ENCODE results near the gene GEMIN5.
A peak's percentile ranks its signal among the peaks of the same experiment; 100 is the strongest.
"Not testable (repeated sequence)": the region's sequence is repeated elsewhere in the genome, so short reads cannot be mapped to it uniquely, and the experiment has no call there.

GEMIN5 gene

DNA sequence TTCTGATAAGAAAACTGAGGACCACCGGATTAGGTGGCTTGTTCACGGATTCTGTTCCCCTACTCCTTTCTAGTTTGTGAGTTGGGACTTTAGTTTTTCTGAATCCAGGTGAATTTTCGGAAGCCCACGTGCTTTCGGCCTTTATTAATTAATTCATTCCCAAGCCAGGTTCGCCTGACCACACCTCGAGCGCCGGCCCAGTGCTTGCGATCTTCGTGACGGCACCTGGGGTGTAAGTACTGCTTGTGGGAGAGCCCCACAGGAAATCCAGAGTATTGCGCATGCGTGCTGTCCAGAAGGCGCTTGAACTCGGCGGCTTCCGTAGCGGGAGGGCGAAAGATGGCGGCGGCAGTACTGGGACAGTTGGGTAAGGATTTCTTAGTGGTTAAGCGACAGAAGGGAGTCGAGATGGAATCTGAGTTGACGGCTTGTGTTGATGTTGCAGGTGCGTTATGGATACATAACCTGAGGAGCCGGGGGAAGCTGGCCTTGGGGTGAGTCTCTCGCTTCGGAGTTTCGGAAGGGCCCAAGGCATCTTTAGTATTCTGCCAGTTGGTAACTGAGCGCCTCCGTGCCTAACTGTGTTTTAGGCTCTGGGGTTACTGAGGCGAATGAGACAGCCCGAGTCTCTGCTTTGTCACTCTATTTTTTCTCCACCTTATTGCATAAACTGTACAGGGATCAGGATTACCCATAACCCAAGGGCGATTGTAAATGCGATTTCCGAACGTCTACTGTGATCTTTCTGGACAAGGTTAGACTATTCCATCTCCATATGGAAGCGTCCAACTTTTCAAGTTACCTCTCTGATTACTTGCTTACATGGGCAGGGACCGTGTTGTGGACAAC is 3.0 kb upstream of the GEMIN5 start, which contains the start of gene MRPL22:
Gene MRPL22 (plus strand): TSS at position 302 of the 849 bp plus-strand sequence. CDS start 38 bp downstream, at position 340.
- peak; percentile 88 to 95 for DNase-seq (ENCODE audit: low read depth in 2 of 2)

DNA sequence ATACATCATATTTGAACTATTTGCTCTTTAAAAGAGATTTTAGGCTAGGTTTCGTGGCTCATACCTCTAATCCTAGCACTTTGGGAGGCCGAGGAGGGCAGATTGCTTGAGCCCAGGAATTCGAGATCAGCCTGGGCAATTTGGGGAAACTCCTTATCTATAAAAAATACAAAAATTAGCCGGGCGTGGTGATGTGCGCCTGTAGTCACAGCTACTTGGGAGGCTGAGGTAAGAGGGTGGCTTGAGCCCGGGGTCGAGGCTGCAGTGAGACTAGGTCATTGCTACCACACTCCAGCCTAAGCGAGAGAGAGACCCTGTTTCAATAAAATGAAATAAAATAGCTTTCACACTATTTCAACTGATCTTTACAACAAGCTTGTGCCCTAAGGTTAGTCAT is 2.4 kb upstream of the GEMIN5 start:
- DNase-seq (ENCODE audit: low read depth in 2 of 2): no peak

DNA sequence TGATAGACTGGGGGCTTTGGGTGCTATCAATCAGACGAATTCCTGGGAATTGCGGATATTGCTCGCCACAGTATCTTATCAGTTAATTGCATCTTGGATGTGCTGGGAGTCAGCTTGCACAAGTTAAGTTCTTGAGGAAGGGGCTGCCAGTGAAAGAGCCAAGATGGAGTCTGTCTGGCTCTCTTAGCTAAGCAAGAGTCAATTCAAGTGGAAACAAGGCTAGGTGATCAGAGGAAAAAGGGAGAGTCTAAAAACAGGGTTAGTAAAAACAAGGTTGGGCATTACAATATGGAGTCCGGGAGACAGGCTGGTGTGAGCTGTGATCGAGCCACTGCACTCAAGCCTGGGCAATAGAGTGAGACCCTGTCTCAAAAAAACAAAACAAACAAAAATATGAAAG is 1.4 kb upstream of the GEMIN5 start:
- not testable (repeated sequence) for DNase-seq (ENCODE audit: low read depth in 2 of 2)

DNA sequence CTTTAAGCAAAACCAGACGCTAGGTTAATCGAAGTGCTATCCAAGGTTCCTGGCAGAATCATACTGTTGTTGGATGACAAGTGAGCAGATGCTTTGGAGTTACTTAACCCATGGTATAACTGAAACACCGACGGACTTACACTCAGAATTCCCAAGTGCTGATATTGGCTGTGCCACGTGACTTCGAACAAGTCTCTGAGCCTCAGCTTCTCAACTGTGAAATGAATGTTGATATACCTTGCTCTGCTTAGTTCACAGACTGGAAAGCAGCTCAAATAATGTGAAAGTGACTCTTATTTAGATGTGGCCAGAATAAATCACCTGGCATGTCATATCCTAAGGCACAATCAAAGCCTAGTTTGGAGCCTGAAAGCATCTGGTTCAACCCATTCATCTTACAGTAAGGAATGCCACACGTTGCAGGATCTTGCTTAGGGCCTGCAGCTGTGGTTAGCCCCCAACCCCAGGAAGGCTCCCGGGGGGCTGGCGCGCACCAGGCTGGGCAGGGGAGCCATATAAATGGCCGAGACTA is 759 bp downstream of the GEMIN5 start:
- DNase-seq (ENCODE audit: low read depth in 2 of 2): no peak

DNA sequence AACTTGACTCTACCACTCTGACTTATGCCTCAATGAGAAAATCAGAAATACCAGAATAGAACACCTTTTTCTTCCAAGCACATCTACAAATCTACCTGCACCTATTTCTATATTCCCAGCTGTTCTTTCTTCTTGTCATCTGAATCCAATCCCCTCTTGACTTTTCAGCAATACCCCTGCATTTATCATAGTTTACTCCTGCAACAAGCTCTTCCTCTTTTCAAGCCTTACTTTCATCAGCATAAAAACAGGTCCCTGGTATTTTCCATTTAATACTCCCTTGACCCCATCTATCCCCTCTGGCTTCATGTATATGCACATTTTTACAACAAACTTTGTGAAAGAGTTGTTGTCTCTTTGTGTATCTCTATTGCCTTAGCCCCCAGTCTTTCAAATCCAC is 3.1 kb downstream of the GEMIN5 start:
- no peak for DNase-seq (ENCODE audit: low read depth in 2 of 2)

DNA sequence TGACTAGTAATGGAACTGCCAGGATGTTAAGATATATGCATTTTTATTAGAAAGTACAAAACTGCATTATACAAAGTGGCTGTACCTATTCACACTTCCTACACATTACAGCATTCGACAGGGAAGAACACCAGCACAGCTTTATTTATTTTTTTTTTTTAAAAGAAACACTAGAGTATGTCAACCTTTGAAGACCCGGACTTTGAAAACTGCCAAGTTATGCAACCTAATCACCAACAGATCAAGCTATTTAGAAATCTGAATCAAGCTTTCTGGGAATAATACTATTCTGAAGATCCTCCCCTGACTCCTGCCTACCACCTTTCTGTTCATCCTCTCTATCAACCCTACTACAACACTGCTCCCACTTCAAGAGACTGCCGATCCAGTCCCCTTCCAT is 4.5 kb downstream of the GEMIN5 start:
- no peak for DNase-seq (ENCODE audit: low read depth in 2 of 2)

DNA sequence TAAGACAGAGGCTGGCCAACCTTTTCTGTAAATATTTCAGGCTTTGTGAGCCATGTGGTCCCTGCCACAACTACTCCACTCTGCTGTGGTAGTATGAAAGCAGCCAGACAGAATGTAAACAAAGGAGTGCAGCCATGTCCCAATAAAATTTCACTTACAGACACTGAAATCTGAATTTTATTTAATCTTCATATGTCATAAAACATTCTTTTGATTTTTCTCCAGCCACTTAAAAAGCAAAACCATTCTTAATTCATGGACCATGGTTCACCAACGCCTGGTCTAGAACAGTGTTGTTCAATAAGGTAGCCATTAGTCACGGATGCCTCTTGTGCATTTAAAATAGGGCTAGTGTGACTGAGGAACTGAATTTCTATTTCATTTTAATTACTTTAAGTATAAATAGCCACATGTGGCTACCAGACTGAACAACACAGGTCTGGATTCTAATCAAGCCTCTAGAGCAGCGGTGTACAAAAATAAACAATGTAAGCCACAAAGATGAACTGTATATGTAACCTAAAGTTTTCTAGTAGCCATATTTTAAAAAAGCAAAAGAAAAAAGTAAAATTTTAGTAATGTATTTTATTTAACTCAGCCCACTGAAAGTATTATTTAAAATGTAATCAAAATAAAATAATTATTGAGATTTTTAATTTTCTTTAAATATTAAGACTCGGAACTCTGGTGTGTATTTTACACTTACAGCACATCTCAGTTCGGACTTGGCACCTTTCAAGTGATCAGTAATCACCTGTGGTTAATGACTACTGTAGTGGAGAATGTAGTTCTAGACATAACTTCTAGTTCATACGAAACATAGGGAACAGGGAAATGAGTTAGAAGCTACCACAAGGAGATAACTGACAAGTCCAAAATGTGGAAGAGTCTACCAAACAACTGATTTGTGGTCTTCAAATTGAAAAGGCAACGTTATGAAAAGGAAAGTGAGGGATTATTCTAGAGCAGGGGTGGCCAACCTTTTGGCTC is 14.3 kb downstream of the GEMIN5 start:
- DNase-seq (ENCODE audit: low read depth in 2 of 2): no peak

DNA sequence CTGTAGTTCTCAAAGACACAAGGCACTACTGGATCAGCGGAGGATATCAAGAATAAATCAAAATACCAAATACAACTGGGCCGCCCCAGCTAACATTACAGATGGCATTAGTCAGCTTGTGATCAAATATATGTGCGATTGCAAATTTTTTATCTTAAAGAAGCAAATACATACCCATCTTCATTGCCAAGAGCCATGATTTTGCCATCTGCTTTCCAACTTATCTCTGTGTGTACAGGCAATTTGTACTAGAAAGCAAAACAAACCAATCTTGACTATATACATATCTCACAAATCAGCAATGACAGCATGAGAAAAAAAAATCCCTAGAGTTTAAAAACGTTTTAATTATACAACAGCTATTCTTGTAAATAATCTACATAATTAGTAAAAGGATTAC is 20.3 kb downstream of the GEMIN5 start:
- DNase-seq (ENCODE audit: low read depth in 2 of 2): no peak

DNA sequence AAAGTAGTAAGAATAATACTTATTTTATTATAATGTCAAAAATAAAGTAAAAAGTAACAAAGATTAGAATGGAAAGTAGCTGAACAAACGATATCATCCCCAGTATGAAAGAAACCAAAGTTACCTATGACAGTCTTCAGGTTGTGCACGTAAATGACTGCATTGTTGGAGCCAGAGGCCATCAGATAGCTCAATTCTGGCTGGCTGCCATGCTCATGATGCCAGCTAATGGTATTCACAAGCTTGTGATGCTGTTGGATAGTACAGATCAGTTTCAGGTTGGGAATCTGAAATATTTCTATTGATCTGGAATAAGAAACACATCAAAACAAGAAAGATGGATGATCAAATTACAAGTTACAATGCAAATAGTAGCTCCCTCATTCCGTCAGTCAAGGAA is 21.1 kb downstream of the GEMIN5 start:
- DNase-seq (ENCODE audit: low read depth in 2 of 2): no peak

DNA sequence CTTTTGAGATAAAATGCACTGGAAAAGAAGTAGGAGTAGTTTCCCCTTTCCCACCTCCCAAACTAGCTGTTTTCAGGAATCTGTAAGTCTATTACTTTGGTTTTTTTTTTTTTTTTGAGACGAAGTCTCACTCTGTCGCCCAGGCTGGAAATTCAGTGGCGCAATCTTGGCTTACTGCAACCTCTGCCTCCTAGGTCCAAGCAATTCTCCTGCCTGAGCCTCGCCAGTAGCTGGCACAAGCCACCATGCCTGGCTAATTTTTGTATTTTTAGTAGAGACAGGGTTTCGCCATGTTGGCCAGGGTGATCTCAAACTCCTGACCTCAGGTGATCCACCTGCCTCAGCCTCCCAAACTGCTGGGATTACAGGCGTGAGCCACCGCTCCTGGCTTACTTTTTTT is 32.4 kb downstream of the GEMIN5 start:
- not testable (repeated sequence) for DNase-seq (ENCODE audit: low read depth in 2 of 2)

DNA sequence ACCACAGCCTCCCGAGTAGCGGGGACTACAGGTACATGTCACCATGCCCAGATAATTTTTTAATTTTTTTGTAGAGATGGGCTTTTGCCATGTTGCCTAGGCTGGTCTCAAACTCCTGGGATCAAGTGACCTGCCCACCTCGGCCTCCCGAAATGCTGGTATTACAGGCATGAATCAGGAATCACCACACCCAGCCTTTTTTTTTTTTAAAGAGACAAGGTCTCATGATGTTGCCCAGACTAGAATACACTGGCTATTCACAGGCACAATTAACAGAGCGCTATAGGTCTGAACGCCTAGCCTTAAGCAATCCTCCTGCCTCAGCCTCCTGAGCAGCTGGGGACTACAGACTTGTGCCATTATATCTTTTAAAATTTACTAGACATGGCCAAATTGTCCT is 36.1 kb downstream of the GEMIN5 start:
- no peak for DNase-seq (ENCODE audit: low read depth in 2 of 2)

DNA sequence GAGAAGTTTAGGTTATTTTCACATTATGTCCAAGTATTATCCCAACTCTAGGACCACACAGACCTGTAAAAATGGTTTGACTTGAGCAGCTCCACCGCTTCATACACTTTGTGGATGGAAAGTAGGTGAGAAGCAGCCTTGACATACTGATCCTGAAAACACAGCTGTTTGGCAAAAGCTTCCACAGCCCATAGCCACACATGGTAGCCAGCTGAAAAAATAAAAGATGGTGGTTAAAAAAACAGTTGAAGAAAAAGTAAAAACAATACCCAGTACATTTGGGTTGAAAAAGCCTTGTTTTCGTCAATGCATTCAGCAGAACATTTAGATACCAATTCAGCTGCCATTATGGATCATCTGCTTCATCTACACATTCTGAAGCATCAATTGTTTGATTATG is 36.7 kb downstream of the GEMIN5 start:
- DNase-seq (ENCODE audit: low read depth in 2 of 2): no peak

DNA sequence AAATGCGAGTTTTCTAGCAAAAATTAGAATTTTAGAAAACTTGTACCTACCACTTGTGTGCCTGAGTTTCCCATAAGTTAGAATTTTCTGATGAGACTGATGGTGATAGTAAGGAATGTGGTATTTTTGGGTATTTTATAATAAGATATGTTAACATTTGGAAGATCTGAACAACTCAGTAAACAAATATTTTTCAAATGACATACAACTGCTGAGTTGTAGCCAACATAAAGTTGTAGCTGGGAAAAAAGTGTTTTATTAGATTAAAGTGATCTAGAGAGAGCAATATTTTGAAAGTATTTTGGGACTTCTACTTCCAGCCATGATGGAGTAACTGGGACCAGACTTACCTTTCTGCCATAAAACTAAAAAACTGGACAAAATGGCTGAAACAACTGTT is 37.9 kb downstream of the GEMIN5 start:
- DNase-seq (ENCODE audit: low read depth in 2 of 2): no peak

DNA sequence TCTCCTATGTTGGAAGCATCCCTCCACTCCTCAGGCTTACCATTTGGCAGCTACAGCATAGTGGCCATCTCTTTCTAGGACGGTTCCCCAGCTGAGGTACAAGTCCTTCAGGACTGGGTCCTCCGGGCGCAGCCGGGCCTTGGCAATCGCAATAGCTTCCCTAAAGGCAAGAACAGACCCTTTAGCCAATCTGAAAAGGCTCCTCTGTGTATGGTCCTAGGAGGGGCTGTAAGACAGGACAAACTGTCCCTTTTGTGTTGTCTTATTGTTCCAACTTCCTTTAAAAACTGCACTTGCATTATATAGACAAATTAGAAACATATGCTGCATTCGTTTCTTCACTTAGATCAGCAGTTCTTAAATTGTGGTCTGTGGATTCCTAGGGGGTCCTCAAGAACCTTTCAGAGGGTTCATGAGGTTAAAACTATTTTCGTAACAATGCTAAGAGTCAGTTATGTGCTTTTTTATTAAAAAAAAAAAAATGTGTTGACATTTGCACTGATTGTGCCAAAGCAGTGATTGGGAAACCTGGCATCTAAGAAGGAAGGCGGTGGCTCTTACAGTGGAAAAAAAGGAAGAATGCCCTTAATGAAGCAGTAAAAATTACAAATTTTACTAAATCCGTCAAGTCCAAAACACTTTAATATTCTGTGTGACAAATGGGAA is 38.7 kb downstream of the GEMIN5 start:
- no peak for DNase-seq (ENCODE audit: low read depth in 2 of 2)

DNA sequence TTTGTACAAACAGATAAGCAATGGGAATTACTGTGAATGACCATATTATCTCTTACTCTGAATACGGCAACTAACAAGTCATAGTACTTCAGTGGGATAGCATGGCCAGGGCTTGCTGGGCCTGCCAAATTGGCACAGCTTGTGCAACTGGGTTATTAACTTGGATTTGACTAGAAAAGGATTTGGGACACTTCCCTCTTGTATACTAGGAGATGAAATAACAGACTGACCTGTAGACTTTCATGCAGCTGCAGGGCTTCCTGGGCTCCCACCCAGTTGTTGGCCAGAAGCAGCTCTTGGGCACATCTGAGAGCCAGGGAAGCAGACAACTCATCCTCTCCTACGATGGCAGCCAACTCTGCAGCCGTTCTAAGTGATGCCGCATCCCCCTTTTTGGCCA is 39.8 kb downstream of the GEMIN5 start:
- no peak for DNase-seq (ENCODE audit: low read depth in 2 of 2)

DNA sequence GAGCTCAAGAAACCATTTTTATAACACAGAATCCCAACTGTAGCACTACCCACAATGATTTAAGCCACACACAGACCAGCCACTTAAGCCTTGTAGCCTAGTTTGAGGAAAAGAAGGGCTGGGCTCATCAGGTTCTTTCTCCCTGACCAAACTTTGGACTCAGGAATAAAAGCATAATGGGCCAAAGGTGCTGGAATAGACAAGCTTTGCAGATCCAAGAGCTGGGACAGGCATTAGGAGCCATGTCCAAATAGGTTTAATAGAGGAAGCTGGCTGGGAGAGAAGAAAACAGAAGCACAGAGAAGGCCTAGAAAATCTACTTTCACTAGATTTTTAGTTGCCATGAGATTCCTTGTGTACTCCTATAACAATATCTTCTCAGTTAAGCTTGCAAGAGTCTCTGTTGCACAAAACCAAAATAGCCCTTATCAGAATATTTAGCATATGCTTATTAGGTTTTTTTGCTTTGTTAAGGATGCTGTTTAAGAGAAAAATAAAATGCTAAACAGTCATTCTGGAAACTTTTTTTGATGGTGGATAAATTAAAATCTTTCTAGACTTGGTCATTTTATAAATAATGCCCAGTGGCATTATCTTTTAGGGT is 41.3 kb downstream of the GEMIN5 start:
- DNase-seq (ENCODE audit: low read depth in 2 of 2): no peak

DNA sequence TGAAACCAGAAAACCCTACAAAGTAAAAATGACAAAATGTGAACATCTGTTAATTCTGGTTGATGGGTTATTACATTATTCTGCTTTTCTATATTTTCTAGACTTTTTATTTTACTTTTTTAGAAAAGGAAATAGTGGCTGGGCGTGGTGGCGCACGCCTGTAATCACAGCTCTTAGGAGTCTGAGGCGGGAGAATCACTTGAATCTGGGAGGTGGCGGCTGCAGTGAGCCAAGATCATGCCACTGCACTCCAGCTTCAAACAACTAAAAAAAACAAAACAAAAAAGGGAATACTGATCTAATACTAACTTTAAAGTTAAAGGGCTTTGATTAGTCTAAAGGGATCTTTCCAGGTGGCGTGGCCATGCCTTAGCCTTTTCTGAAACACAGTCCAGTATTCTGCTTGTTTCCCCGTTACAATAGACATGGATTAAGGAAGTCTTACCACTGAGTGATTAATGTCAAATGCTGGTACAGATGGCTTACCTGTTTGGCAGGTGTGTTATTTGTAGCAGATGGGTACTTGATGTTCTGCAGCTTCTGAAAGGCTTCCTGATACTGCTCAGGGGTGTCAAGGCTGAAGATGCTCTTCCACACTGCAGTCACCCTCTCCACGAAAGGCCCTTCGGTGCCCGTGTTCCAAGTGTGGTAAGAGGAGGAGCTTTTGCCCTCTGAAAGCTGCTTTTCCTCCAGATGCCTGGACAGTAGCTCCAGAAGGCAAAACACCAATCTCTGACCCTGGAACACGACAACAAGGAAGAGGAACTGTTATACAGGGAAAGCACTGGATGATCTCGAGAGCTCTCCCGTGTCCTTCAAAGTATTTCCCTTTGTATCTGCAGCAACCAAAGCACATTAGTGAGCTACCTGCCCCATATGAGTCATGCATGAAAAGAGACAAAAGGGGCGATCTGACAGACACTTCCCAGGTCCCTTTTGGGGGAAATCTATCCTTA is 42.1 kb downstream of the GEMIN5 start:
- no peak for DNase-seq (ENCODE audit: low read depth in 2 of 2)

DNA sequence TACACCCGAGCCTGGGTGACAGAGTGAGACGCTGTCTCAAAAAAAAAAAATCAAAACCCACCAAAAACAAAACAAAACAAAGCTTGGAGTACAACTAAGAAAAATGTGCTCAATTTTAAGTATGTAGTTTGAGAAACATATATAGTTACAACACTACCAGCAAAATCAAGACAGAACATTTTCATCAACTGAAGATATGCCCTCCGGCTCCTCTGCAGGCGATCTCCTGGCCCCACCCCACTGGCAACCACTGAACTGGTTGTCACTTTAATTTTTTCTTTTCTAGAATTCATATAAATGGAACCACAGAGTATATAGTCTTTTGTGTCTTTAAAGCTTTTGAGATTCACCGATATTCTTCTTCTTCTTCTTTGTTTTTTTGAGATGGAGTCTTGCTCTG is 44.6 kb downstream of the GEMIN5 start:
- no peak for DNase-seq (ENCODE audit: low read depth in 2 of 2)

DNA sequence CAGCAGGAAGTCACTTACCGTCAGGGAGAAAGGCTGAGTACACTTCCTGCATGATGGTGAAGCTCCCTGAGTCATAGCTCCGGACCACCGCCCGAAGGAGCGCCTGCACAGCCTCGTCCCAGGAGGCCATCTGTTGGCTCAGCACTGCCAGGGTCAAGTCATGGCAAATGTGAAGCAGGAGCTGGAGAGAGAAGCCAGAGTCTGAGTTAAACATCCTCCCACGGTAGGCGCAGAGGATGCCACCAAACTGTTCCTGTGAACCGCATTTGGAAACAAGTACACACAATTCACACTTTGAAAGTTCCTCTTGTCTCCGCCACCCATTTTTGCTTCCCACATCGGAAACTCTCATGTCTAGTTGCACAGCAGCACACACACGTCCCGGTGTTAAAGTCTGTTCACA is 45.6 kb downstream of the GEMIN5 start:
- DNase-seq (ENCODE audit: low read depth in 2 of 2): no peak

DNA sequence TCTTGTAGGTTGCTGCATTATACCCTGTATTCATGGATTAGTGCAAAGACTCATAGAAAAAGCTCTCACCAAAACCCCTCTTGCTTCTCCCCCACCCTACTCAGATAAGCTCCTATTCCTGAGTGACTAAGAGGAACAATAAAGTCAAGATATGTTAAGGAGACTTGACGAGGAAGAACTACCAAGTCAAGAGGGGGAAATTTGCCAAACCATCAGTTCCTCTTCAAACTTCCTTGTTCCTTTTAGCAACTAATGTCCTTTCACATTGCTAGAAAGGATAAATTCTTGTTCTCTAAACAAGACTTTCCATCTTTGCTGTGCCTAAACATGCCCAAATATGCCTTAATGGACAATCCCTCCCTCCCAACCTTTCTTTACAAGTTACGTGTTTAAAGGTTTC is 52.6 kb downstream of the GEMIN5 start:
- no peak for DNase-seq (ENCODE audit: low read depth in 2 of 2)

All from stimulated activated CD4-positive, alpha-beta T cell treated with anti-CD3 and anti-CD28 coated beads, Interleukin-1b, Interleukin-23, amount 100 ng/mL, for 4 hours (primary cell).